Panc1 (cell line): ENCODE measurements around the gene RAI1.

ENCODE experiments used
- CTCF ChIP-seq: fragments of 450-650 bp; IDR thresholded peaks from 2 replicates; pipeline ENCODE4 v1.5.1; 2017; ENCODE audit warnings: mild to moderate bottlenecking
- POLR2AphosphoS5 ChIP-seq: IDR thresholded peaks from 2 replicates; pipeline ENCODE4 v1.6.1; 2012; ENCODE audit warnings: mild to moderate bottlenecking, low read depth, low read length, moderate library complexity
- REST ChIP-seq, 2 experiments: IDR thresholded peaks; 2 replicates each; pipeline ENCODE4 v1.6.1; 2011 to 2012; ENCODE audit warnings: low read depth in 2 of 2, control low read depth in 1 of 2, low read length in 1 of 2, mild to moderate bottlenecking in 1 of 2, moderate library complexity in 1 of 2; ENCODE audit not compliant: insufficient read depth in 1 of 2
- SIN3A ChIP-seq: IDR thresholded peaks from 2 replicates; pipeline ENCODE4 v1.6.1; 2012; ENCODE audit warnings: low read depth, mild to moderate bottlenecking, low read length, moderate library complexity, borderline replicate concordance; ENCODE audit not compliant: insufficient read depth
- TCF7L2 ChIP-seq: IDR thresholded peaks from 2 replicates; pipeline ENCODE4 v1.6.1; 2011; ENCODE audit warnings: mild to moderate bottlenecking, low read depth, low read length, inconsistent platforms

GRCh38 chr17:17751489-17752088 lies 70.3 kb downstream of the RAI1 start:
- no peak for TF ChIP-seq POLR2AphosphoS5
- TF ChIP-seq CTCF: no peak
- TF ChIP-seq REST (IDR thresholded peaks at IDR 0.05; ENCODE audit: insufficient read depth in 1 of 2, low read depth in 2 of 2, low read length in 1 of 2): no peak
- no peak for TF ChIP-seq SIN3A
- no peak for TF ChIP-seq TCF7L2
